GM12864 (cell line): Measurements from ENCODE around the gene DNAJC28.

Experiments
- DNase-seq: peaks from one replicate; pipeline ENCODE4 v3.0.0-alpha.2; 2011; ENCODE audit warnings: low read depth
- H3K4me3 ChIP-seq: 2 replicates; pipeline ENCODE4 v1.5.1; 2011; ENCODE audit warnings: mild to moderate bottlenecking, low read depth, low read length, control low read depth
- CTCF ChIP-seq: IDR thresholded peaks from 2 replicates; pipeline ENCODE4 v1.5.1; 2011; ENCODE audit warnings: low read depth, mild to moderate bottlenecking, moderate library complexity, low read length, control low read depth, inconsistent platforms; ENCODE audit errors: missing control alignments

The DNAJC28 gene

GRCh38 chr21:33505833-33506232, 14.3 kb upstream of the DNAJC28 start:
- no peak for TF ChIP-seq CTCF
- DNase-seq, result no peak

GRCh38 chr21:33496345-33496744, 4.8 kb upstream of the DNAJC28 start:
- no peak overlapping the region for H3K4me3 ChIP-seq
- TF ChIP-seq CTCF, result no peak
- no peak for DNase-seq

More at GRCh38 chr21:33505833-33506232, 14.3 kb upstream of the DNAJC28 start:
- no peak overlapping the region for H3K4me3 ChIP-seq

- TF ChIP-seq CTCF, result no peak
- DNase-seq, result no peak
- H3K4me3 ChIP-seq, result no peak overlapping the region
Measured at GRCh38 chr21:33495743-33496142, 4.2 kb upstream of the DNAJC28 start.

GRCh38 chr21:33493756-33494155, 2.2 kb upstream of the DNAJC28 start:
- no peak for TF ChIP-seq CTCF
- DNase-seq, result no peak
- no peak overlapping the region for H3K4me3 ChIP-seq

- TF ChIP-seq CTCF, result no peak
- no peak overlapping the region for H3K4me3 ChIP-seq
- DNase-seq, result no peak
Measured at GRCh38 chr21:33492571-33492970, 1.1 kb upstream of the DNAJC28 start.

- no peak for DNase-seq
- no peak for TF ChIP-seq CTCF
- H3K4me3 ChIP-seq, result peak overlapping the region; percentile 70
Measured at GRCh38 chr21:33490991-33491372, 534 bp downstream of the DNAJC28 start.

GRCh38 chr21:33488936-33489335, 2.6 kb downstream of the DNAJC28 start:
- TF ChIP-seq CTCF, result no peak
- DNase-seq, result no peak
- H3K4me3 ChIP-seq, result no peak overlapping the region
